Measurements from ENCODE around the gene RTN4. TPM values are rescaled to one million over a fixed set of nuclear protein-coding genes. Genes with fewer than 3 reads are reported as not detected.

The RTN4 gene
- total and polyA plus RNA-seq, 4 donors: 199 to 652 (median 553) TPM

DNA sequence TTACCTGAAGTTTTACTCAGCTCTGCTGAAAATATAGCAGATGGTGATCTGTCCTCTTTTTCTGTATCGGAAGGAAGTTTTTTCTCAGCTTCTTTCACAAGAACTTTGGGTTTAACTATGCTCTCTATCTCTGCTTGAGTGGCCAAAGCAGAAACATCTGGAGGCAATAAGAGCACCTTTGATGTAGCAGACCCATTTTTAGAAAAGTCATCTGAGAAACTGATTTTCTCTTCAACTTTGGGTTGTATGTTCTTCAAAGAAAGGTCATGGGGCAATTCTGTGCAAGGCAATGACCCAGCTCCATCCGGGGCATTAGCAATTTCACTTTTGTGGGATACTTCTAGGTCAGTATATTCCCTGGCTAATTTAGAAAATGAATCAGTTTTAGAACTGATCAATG lies 25.2 kb downstream of the RTN4 start:
- no CpG with 5 or more reads among the region's 2 CpGs for WGBS (ENCODE audit: insufficient coverage)

DNA sequence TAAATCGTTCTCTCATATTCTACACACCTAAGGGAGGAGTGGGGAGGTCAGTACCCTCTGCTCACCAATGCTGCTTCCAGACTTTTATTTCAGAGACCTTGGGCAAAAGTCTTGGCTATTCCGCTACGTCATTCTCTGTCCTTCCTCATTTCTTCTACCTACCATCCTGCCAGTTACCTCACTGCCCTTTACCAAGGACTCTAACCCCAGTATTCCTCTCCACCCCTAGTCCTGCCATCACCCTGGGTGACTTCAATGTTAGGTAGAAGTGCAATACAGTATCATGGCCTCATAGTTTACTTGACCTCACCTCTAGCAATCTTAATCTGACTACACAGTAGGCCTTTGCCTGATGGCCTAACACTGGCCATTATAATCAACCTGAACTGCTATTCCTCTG lies 27.8 kb downstream of the RTN4 start:
- peaks cover 8% of the 10 kb centered on the region for H3K36me3 ChIP-seq (ENCODE audit: control insufficient read depth, insufficient read depth, low read length)
- H3K27me3 ChIP-seq (ENCODE audit: control insufficient read depth, insufficient read depth, low read length): no peaks in the 10 kb centered on the region
- H3K4me1 ChIP-seq (ENCODE audit: control insufficient read depth, insufficient read depth, low read length): no peaks in the 10 kb centered on the region
- WGBS (ENCODE audit: insufficient coverage): 94% methylated on average over 2 of the region's 3 CpGs
- no peak overlapping the region for H3K27ac ChIP-seq (ENCODE audit: low read depth, low read length)
- H3K4me3 ChIP-seq (ENCODE audit: low read depth, low read length): no peak overlapping the region
- DNase-seq (ENCODE audit: low read depth in 4 of 6, low spot score in 6 of 6): no peak
- H3K9me3 ChIP-seq (ENCODE audit: control insufficient read depth, insufficient read depth, low read length): no peaks in the 10 kb centered on the region

More for the DNA sequence above, 25.2 kb downstream of the RTN4 start:
- no peak overlapping the region for H3K4me3 ChIP-seq (ENCODE audit: low read depth, low read length)
- no peak overlapping the region for H3K27ac ChIP-seq (ENCODE audit: low read depth, low read length)
- peaks cover 8% of the 10 kb centered on the region for H3K36me3 ChIP-seq (ENCODE audit: control insufficient read depth, insufficient read depth, low read length)
- H3K4me1 ChIP-seq (ENCODE audit: control insufficient read depth, insufficient read depth, low read length): no peaks in the 10 kb centered on the region
- no peaks in the 10 kb centered on the region for H3K27me3 ChIP-seq (ENCODE audit: control insufficient read depth, insufficient read depth, low read length)
- H3K9me3 ChIP-seq (ENCODE audit: control insufficient read depth, insufficient read depth, low read length): no peaks in the 10 kb centered on the region
- no peak for DNase-seq (ENCODE audit: low read depth in 4 of 6, low spot score in 6 of 6)

DNA sequence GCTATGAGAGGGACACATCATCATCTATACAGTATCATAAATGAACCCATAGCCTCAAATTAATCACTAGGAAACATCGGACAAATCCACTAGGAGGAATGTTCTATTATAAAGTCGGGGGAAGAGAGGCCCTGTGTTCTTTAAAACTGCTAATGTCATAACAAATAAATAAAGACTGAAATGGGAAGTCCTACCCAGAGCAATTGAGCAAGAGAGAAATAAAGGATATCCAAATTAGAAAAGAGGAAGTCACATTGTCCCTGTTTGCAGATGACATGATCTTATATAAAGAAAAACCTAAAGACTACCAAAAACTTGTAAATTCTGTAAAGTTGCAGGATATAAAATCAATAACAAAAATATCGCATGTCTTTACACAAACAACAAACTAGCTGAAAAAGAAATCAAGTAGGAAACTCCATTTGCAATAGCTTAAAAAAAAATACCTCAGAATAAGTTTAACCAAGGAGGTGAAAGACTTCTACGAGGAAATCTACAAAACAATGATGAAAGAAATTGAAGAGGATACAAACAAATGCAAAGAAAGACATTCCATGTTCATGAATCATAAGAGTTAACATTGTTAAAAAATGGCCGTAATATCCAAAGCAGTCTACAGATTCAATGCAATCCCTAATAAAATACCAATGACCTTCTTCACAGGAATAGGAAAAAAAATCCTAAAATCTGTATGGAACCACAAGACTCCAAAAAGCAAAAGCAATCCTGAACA lies 30.6 kb downstream of the RTN4 start:
- H3K27ac ChIP-seq (ENCODE audit: low read depth, low read length): no peak overlapping the region
- no peaks in the 10 kb centered on the region for H3K9me3 ChIP-seq (ENCODE audit: control insufficient read depth, insufficient read depth, low read length)
- no peaks in the 10 kb centered on the region for H3K27me3 ChIP-seq (ENCODE audit: control insufficient read depth, insufficient read depth, low read length)
- no peak for DNase-seq (ENCODE audit: low read depth in 4 of 6, low spot score in 6 of 6)
- H3K36me3 ChIP-seq (ENCODE audit: control insufficient read depth, insufficient read depth, low read length): peaks cover 8% of the 10 kb centered on the region
- no peaks in the 10 kb centered on the region for H3K4me1 ChIP-seq (ENCODE audit: control insufficient read depth, insufficient read depth, low read length)
- H3K4me3 ChIP-seq (ENCODE audit: low read depth, low read length): no peak overlapping the region
- WGBS (ENCODE audit: insufficient coverage): no CpG with 5 or more reads among the region's 5 CpGs

DNA sequence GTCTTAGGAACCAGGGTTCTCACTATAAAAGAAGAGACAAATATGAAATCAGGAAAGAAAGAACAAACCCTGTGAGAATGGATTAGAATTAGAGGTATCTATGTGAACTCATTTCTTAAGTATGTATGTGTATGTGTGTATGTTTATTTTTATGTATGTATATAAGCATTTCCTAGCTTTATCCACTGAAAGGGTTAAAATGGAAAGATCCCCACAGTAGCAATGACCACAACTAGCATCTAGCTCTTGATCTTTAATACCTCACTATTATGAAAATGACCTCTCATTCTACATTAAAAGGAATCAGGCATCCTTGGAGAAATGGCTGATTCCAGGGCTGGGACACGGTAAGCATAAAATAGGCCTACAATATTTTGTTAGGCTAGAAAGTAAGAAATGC lies 31.6 kb downstream of the RTN4 start:
- DNase-seq (ENCODE audit: low read depth in 4 of 6, low spot score in 6 of 6): no peak
- H3K9me3 ChIP-seq (ENCODE audit: control insufficient read depth, insufficient read depth, low read length): no peaks in the 10 kb centered on the region
- no CpG with 5 or more reads among the region's 1 CpG for WGBS (ENCODE audit: insufficient coverage)
- H3K4me3 ChIP-seq (ENCODE audit: low read depth, low read length): no peak overlapping the region
- H3K27me3 ChIP-seq (ENCODE audit: control insufficient read depth, insufficient read depth, low read length): no peaks in the 10 kb centered on the region
- H3K36me3 ChIP-seq (ENCODE audit: control insufficient read depth, insufficient read depth, low read length): peaks cover 8% of the 10 kb centered on the region
- no peak overlapping the region for H3K27ac ChIP-seq (ENCODE audit: low read depth, low read length)
- peaks cover 3% of the 10 kb centered on the region for H3K4me1 ChIP-seq (ENCODE audit: control insufficient read depth, insufficient read depth, low read length)

DNA sequence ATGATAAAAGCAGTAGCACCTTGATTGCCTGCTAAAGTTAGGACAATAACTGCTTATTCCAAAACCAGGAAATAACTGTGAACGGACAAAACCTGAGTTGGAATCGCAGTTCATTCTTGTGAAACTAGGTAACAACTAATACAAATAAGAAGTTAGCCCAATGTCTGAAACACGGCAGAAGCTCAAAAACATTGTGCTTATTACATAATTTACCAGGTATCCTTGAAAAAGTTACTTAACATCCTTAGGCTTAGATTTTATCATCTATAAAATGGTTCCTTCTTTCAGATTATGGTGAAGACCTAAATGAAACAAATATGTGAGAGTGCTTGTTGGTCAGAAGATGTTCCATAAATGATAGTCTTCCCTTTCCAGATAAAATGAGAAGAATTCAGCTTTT lies 32.4 kb downstream of the RTN4 start:
- H3K4me1 ChIP-seq (ENCODE audit: control insufficient read depth, insufficient read depth, low read length): peaks cover 3% of the 10 kb centered on the region
- H3K4me3 ChIP-seq (ENCODE audit: low read depth, low read length): no peak overlapping the region
- H3K36me3 ChIP-seq (ENCODE audit: control insufficient read depth, insufficient read depth, low read length): peaks cover 7% of the 10 kb centered on the region
- H3K27me3 ChIP-seq (ENCODE audit: control insufficient read depth, insufficient read depth, low read length): no peaks in the 10 kb centered on the region
- WGBS (ENCODE audit: insufficient coverage): no CpG with 5 or more reads among the region's 3 CpGs
- no peaks in the 10 kb centered on the region for H3K9me3 ChIP-seq (ENCODE audit: control insufficient read depth, insufficient read depth, low read length)
- DNase-seq (ENCODE audit: low read depth in 4 of 6, low spot score in 6 of 6): no peak
- H3K27ac ChIP-seq (ENCODE audit: low read depth, low read length): no peak overlapping the region

DNA sequence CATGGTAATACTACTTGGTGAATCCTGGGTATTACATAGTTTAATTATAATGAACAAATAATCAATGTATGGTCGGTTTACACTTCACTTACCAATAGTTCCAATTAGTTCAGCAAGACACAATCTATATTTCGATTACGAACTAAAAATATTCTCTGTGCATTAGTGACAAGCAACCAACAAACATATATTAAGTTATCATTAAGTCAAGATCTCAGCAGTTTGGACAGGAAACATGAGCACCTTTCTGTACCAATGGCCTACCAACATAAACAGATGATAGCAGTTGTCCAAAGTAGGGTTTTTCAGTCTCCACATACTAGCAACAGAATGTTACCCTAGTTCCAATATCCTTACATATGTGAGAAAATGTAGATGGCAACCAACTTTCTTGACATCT lies 32.8 kb downstream of the RTN4 start:
- H3K27ac ChIP-seq (ENCODE audit: low read depth, low read length): no peak overlapping the region
- H3K9me3 ChIP-seq (ENCODE audit: control insufficient read depth, insufficient read depth, low read length): no peaks in the 10 kb centered on the region
- WGBS (ENCODE audit: insufficient coverage): no CpG with 5 or more reads among the region's 3 CpGs
- no peak for DNase-seq (ENCODE audit: low read depth in 4 of 6, low spot score in 6 of 6)
- H3K36me3 ChIP-seq (ENCODE audit: control insufficient read depth, insufficient read depth, low read length): peaks cover 4% of the 10 kb centered on the region
- H3K27me3 ChIP-seq (ENCODE audit: control insufficient read depth, insufficient read depth, low read length): no peaks in the 10 kb centered on the region
- no peak overlapping the region for H3K4me3 ChIP-seq (ENCODE audit: low read depth, low read length)
- peaks cover 3% of the 10 kb centered on the region for H3K4me1 ChIP-seq (ENCODE audit: control insufficient read depth, insufficient read depth, low read length)

DNA sequence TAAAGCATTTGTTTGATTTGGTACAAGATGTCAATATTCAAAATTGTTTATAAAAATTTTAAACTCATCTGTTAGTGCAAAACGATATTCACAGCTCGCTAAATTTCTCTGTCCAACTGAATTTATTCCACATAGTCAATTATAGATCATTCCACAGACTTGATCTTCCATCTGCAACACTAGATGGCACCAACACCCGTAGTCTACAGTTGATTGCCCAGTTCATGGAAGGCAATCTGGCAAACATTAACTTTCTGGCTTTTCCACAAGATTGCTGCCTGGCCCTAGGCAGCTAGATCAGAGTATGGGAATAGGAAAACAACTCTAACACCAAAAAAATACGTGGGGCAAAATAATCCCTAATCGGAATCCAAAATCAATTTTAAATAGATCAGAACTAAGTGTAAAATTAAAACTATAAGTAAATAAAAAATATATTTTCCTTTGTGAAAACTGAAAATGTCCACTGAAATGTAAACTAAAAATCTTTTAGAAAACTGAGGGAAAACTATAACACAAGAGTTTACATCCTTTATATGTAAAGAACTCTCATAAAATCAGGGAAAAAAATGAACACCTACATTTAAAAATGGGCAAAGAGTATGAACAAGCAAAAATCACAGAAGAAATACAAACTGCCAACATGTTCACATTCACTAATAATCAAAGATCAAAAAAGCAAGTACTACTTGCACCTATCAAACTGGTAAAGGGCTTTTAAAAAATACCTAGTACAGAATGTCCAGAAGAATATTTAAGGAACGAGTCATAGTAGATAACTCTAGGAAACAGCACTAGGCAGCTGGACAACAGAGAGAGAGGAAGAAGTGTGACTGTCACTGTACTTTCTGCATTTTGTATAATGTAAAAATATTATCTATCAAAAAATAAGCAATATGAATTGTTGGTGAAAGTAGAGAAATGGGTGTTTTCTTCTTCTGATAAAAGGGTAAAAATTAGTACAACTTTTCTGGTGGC lies 35.0 kb downstream of the RTN4 start:
- Histone ChIP-seq H3K36me3 (ENCODE audit: control insufficient read depth, insufficient read depth, low read length) (no peaks in the 10 kb centered on the region), H3K4me3 (ENCODE audit: low read depth, low read length) (no peak overlapping the region), H3K27ac (ENCODE audit: low read depth, low read length) (no peak overlapping the region), H3K27me3 (ENCODE audit: control insufficient read depth, insufficient read depth, low read length) (no peaks in the 10 kb centered on the region), H3K4me1 (ENCODE audit: control insufficient read depth, insufficient read depth, low read length) (peaks cover 3% of the 10 kb centered on the region), H3K9me3 (ENCODE audit: control insufficient read depth, insufficient read depth, low read length) (no peaks in the 10 kb centered on the region)
- DNase-seq (ENCODE audit: low read depth in 4 of 6, low spot score in 6 of 6): peak in 5 of 6 donors; percentile 32 to 82 (median 50)
- WGBS (ENCODE audit: insufficient coverage): 70% methylated on average over 2 of the region's 6 CpGs

DNA sequence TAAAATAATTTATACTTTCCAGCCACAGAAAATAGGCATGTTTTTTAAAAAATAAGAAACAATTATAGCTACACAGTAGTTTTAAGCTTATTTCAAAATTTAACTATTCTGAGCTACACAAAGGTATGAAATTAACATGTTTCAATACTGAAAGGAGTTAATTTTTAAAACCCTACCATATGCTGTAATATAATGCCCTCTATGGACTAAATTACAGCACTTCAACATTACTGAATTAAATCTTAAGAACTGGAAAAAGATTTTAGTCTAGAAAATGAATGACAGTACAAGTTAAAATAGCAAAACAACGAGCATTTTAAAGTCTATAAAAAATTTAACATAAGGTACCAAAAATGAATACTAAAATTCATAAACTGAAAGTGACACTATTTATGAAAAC lies 36.3 kb downstream of the RTN4 start:
- Histone ChIP-seq H3K4me3 (ENCODE audit: low read depth, low read length) (no peak overlapping the region), H3K36me3 (ENCODE audit: control insufficient read depth, insufficient read depth, low read length) (no peaks in the 10 kb centered on the region), H3K27me3 (ENCODE audit: control insufficient read depth, insufficient read depth, low read length) (no peaks in the 10 kb centered on the region), H3K4me1 (ENCODE audit: control insufficient read depth, insufficient read depth, low read length) (peaks cover 3% of the 10 kb centered on the region), H3K9me3 (ENCODE audit: control insufficient read depth, insufficient read depth, low read length) (no peaks in the 10 kb centered on the region), H3K27ac (ENCODE audit: low read depth, low read length) (no peak overlapping the region)
- DNase-seq (ENCODE audit: low read depth in 4 of 6, low spot score in 6 of 6): peak in 1 of 6 donors; percentile 23
- no CpG with 5 or more reads among the region's 1 CpG for WGBS (ENCODE audit: insufficient coverage)

DNA sequence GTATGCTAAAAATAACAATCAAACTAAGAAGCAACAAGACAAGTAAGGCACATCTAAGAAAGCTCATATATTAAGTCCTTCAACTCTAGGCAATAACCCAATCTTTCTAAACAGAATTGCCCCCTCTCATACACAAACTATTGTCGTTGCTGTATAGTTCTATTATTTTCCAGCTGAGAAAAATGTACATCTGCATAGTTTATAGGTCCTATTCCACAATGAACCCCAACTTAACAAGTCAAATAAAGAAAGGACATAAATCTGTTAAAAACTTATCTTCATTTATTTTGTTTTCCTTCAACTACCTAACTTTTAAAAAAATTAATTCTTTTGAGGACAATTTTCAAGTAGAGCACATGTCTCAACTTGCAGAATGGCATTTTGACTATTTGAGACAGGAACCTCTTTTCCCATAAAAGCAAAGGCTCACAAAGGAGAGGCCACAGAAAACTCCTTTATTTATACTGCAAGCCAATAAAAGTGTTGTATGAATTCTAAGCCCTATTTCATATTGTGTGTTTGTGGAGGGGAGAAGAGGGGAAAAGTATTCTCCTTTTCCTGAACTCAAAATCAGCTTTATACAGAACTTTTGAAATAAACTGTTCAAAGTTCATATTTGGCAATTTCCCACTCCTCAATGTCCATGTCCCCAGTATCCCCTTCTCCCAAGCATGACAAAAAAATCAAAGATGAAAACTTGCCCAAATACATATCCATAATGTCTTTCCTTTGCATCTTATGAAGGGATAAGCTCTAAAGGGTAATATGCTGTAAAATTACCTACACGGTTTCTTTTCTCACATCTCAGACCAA lies 37.4 kb downstream of the RTN4 start:
- Histone ChIP-seq H3K27me3 (ENCODE audit: control insufficient read depth, insufficient read depth, low read length) (no peaks in the 10 kb centered on the region), H3K27ac (ENCODE audit: low read depth, low read length) (peak overlapping the region; percentile 6), H3K9me3 (ENCODE audit: control insufficient read depth, insufficient read depth, low read length) (no peaks in the 10 kb centered on the region), H3K4me1 (ENCODE audit: control insufficient read depth, insufficient read depth, low read length) (peaks cover 3% of the 10 kb centered on the region), H3K36me3 (ENCODE audit: control insufficient read depth, insufficient read depth, low read length) (no peaks in the 10 kb centered on the region), H3K4me3 (ENCODE audit: low read depth, low read length) (no peak overlapping the region)
- no CpG with 5 or more reads among the region's 2 CpGs for WGBS (ENCODE audit: insufficient coverage)
- DNase-seq (ENCODE audit: low read depth in 4 of 6, low spot score in 6 of 6): no peak

Measured in spinal cord (tissue), 10 donors.